PFSK-1 (cell line): ENCODE results near the gene SLC50A1.

Experiments
- FOXP2 ChIP-seq: optimal IDR thresholded peaks from 2 replicates; pipeline ENCODE3; 2011; ENCODE audit warnings: borderline replicate concordance, control low read depth, inconsistent platforms; ENCODE audit not compliant: insufficient read depth; ENCODE audit errors: extremely low read length, extremely low read depth
- POLR2AphosphoS5 ChIP-seq: IDR thresholded peaks from 2 replicates; pipeline ENCODE4 v1.6.1; 2012; ENCODE audit warnings: low read depth, mild to moderate bottlenecking, control low read depth, low read length, moderate library complexity
- SIN3A ChIP-seq: IDR thresholded peaks from 2 replicates; pipeline ENCODE4 v1.6.1; 2012; ENCODE audit warnings: mild to moderate bottlenecking, low read length, moderate library complexity, borderline replicate concordance; ENCODE audit not compliant: insufficient read depth
- TAF1 ChIP-seq: IDR thresholded peaks from 2 replicates; pipeline ENCODE4 v1.6.1; 2012; ENCODE audit warnings: low read length, control low read depth, borderline replicate concordance; ENCODE audit not compliant: insufficient read depth
- TF ChIP-seq, protein P1 (sequence below), 2 experiments: IDR thresholded peaks; 2 replicates each; pipeline versions ENCODE4 v1.6.1 to v1.8.0; 2011 to 2012; ENCODE audit warnings: low read depth in 2 of 2, low read length in 2 of 2, control low read depth in 1 of 2, inconsistent platforms in 1 of 2, mild to moderate bottlenecking in 1 of 2, moderate library complexity in 1 of 2; ENCODE audit not compliant: insufficient read depth in 1 of 2

Gene SLC50A1

DNA sequence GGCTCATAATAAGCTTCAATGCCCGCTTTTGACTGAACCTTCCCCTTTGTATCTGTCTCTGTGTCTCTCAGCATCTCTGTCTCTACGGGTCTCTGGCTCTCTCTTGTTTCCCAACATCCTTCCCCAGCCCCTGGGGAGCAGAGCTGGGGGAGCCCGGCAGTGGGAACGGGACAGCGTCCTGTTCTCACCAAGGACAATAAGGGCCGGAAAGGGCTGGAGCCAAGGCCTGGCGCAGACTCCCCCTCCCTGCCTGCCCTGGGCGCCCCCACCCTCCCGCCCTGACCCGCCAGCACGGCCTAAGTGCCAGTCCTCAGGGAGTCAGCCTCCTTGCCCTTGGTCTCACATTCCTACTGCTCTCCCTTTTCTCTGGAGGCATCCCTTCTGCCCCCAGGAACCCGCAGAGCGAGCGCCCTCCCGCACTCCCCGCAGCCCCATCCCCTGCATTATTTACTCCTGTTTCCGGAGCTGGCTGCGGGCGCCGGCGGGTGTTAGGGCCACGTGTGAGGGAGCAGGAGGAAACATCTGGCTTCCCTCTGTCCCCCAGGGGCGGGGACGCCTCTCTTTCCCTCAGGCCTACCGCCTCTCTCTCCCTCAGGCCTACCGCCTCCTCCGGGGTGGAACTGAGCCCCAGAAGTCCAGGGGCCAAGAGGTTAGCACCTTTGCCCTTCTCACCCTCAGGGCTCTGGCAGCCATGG is 31.0 kb downstream of the SLC50A1 start:
- no peak for TF ChIP-seq SIN3A
- TF ChIP-seq FOXP2 = no peak
- TF ChIP-seq POLR2AphosphoS5 = no peak
- TF ChIP-seq, protein P1, sequence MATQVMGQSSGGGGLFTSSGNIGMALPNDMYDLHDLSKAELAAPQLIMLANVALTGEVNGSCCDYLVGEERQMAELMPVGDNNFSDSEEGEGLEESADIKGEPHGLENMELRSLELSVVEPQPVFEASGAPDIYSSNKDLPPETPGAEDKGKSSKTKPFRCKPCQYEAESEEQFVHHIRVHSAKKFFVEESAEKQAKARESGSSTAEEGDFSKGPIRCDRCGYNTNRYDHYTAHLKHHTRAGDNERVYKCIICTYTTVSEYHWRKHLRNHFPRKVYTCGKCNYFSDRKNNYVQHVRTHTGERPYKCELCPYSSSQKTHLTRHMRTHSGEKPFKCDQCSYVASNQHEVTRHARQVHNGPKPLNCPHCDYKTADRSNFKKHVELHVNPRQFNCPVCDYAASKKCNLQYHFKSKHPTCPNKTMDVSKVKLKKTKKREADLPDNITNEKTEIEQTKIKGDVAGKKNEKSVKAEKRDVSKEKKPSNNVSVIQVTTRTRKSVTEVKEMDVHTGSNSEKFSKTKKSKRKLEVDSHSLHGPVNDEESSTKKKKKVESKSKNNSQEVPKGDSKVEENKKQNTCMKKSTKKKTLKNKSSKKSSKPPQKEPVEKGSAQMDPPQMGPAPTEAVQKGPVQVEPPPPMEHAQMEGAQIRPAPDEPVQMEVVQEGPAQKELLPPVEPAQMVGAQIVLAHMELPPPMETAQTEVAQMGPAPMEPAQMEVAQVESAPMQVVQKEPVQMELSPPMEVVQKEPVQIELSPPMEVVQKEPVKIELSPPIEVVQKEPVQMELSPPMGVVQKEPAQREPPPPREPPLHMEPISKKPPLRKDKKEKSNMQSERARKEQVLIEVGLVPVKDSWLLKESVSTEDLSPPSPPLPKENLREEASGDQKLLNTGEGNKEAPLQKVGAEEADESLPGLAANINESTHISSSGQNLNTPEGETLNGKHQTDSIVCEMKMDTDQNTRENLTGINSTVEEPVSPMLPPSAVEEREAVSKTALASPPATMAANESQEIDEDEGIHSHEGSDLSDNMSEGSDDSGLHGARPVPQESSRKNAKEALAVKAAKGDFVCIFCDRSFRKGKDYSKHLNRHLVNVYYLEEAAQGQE (IDR thresholded peaks at IDR 0.05; ENCODE audit: insufficient read depth in 1 of 2, low read depth in 2 of 2, low read length in 2 of 2) = no peak
- TF ChIP-seq TAF1 = no peak

DNA sequence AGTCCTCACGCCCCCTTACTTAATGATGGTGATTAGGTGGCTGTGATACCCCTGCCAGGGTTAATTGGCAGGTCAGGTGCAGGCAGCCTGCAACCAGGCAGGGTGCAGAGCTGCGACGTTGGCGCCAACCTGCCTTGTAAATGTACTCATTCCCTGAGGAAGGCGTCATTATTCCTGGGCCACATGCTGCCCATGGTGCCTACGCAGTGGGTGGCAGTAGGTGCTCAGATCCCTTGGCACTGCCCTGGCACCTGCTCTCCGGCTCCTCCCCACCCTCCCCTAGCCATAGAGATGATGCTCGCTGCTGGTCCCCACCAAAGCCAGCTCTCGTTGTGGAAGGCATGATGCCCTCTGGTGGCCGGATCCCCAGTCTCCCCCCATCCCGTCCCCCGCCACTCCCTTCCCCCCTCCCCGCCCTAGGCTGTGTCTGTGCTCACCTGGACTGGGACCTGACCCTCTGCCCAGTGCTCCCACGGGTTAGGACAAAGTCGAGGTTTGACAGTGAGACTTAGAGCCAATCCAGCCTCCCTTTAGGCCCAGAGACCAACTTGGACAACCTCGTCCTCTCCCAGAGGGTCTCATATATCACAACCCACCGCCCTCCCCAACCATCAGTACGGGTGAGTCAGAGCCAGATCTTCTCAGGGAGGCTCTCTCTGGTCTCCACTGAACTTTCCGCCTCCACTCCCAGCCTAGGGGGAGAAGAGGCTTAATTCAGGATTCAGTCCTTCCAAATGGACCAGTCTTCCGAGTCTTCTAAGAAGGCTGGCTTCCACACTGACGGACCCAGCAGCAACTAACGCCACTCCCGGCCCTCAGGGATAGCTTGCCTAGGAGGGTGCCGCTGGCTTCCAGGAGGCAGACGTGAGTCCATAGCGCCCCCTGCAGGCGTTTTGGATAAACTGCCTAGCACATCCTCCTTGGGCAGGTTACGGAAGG is 31.8 kb downstream of the SLC50A1 start:
- TF ChIP-seq SIN3A = no peak
- TF ChIP-seq, protein P1 (IDR thresholded peaks at IDR 0.05; ENCODE audit: insufficient read depth in 1 of 2, low read depth in 2 of 2, low read length in 2 of 2) = no peak
- TF ChIP-seq FOXP2 = no peak
- TF ChIP-seq TAF1 = no peak
- no peak; the same call in 1 of the 2 replicates for TF ChIP-seq POLR2AphosphoS5

DNA sequence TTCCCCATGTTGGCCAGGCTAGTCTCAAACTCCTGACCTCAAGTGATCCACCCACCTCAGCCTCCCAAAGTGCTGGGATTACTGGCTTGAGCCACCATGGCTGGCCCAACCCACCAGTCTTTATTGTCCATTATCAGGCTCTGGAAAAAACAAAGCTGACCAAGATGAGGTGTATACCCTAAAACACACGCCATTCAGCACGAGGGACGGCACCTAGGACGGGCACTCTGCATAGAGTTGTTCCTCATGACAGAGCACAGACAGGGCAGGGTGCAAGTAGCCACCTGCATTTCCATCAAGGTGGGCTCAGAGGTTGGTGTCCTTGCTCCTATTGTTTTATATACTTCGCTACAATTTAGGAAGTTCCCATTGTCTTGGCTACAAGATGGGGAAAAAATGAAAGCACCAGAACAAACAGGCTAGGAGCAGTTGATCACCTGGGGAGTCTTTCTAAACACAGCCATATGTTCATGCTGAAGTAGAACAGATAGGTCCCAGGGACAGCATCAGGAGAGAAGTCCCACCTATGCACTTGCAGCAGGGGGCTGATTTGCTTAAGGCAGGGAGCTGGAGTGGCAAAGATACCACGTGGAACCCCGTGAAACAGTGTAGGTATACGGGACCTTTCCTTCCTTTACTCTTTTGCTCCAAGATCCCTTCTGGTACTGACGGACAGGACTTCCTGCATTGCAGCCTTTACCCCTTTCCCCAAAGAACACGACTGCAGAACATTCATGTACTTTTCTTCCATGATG is 33.0 kb downstream of the SLC50A1 start:
- TF ChIP-seq TAF1 (no peak), FOXP2 (no peak), POLR2AphosphoS5 (no peak), SIN3A (no peak)
- TF ChIP-seq, protein P1 (IDR thresholded peaks at IDR 0.05; ENCODE audit: insufficient read depth in 1 of 2, low read depth in 2 of 2, low read length in 2 of 2) = no peak

DNA sequence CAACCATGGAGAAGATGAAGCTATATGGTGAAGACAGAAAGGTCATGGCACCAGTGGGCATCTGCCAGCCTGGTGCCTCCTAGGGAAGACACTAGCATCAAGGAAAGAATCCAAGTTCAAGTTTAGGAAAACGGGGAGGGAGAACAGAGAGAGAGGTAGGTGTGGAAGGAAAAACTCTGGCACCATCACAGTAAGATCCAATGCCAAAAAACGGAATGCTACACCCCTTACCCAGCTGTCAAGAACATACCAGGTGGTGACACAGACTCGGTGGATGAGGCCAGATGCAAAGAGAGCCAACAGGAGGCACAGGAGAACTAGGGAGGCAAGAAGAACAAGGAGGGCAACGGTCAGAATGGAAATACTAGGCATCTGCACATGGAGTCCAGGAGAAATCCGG is 33.9 kb downstream of the SLC50A1 start:
- TF ChIP-seq FOXP2 (no peak), TAF1 (no peak), SIN3A (no peak), POLR2AphosphoS5 (no peak)
- TF ChIP-seq, protein P1 (IDR thresholded peaks at IDR 0.05; ENCODE audit: insufficient read depth in 1 of 2, low read depth in 2 of 2, low read length in 2 of 2) = no peak
